ENCODE results near the gene NABP1.

Gene NABP1

DNA sequence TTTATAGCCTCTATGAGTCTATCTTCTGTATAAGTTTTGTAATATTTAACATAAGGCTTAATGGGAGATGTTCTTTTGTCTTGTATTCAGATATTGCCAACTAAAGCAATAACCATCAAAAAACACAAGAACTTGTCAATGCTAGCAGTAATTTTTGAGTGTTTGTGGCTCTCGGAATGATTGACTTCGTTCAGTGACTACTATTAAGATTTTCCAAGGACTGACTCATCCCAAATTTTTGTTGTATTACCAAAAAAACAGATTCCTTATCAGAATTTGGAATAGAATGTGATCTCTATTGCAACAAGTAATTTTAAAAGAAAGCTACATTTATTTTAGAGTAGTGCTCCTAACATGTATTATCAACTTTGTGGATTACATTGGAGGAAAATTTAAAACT, 8.1 kb downstream of the NABP1 start:
- DNase-seq: no peak

DNA sequence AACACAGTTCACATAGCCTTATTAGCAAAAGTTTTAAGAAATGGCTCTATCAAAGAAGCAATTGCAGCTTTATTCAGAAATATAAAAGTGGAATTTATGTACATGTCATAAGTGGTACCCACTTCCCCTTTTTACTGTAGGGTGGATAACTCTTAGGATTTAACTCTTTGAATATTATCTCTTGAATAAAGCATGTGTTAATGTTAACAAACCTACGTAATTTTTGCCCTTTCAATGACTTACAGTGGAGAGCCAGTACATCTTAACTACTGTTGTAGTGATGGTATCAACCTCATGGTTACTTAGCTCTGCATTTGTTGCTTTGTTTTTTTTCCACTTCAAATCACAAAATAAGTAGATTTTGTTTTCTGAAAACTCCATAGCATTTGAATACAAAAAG, 8.8 kb downstream of the NABP1 start:
- no peak for DNase-seq

DNA sequence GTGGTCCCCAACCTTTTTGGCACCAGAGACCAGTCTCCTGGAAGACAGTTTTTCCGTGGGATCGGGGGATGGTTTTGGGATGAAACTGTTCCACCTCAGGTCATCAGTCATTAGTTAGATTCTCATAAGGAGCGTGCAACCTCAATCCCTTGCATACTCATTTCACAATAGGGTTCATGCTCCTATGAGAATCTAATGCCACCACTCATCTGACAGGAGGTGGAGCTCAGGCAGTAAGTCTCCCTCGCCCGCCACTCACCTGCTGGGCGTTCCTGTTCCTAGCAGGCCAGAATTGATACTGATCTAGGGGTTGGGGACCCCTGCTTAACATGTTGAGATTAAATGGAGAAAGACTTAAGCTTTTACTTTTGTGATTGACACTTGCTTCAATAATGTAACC, 9.9 kb downstream of the NABP1 start:
- no peak for DNase-seq

- no peak for DNase-seq
Observed at GRCh38 chr2:191688934-191689695, 11.2 kb downstream of the NABP1 start.

DNA sequence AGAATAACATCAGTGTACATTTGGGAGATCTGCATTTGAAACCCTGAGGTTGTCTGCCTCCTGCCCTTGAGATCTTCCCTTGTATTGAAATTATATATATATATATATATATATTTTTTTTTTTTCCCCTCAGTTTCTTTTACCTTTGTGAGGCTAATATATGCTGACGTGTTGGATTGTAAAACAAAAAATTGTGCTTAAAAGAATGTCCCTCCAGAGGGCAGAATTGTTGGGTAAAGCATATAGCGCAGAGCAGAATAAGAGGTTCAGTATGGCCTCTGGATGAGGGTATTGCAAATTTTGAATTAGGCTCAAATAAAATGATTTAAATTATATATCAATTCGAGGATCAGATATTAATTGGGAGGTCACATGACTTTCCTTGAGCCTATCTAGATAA, 12.4 kb downstream of the NABP1 start:
- DNase-seq: no peak

GRCh38 chr2:191691016-191691735, 13.2 kb downstream of the NABP1 start:
- DNase-seq: peak; percentile 50

GRCh38 chr2:191691898-191692297, 14.0 kb downstream of the NABP1 start:
- no peak for DNase-seq

- no peak for DNase-seq
Observed at GRCh38 chr2:191692502-191693115, 14.7 kb downstream of the NABP1 start.

- no peak for DNase-seq
Observed at GRCh38 chr2:191693166-191693565, 15.2 kb downstream of the NABP1 start.

GRCh38 chr2:191693778-191694177, 15.8 kb downstream of the NABP1 start:
- no peak for DNase-seq

DNA sequence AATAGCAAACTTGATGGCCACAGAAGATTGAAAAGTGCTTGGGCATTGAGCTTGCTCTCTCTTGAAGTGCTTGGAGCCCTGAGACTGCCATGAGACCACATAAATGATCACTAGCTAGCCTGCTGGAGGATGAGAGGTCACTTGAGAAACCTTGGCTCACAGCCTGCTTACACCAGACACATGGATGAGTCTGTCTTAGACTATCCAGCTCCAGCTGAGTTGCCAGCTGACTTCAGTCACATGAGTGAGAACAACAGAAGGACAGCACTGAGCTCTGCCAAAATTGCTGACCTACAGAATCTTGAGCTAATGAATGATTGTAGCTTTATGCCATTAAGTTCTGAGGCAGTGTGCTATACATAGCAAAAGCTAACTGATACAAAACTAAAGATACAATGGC, 18.1 kb downstream of the NABP1 start:
- DNase-seq: no peak

DNA sequence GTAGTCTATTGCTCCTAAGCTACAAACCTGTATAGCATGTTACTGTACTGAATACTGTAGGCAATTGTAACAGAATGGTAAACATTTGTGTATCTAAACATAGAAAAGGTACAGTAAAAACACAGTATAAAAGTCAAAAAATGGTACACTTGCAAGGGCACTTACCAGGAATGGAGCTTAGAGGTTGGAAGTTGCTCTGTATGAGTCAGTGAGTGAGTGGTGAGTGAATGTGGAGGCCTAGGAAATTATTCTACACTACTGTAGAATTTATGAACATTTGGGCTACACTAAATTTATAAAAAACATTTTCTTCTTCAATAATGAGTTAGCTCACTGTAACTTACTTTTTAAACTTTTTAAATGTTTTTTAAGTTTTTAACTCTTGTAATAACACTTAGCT, 19.0 kb downstream of the NABP1 start:
- DNase-seq: no peak

DNA sequence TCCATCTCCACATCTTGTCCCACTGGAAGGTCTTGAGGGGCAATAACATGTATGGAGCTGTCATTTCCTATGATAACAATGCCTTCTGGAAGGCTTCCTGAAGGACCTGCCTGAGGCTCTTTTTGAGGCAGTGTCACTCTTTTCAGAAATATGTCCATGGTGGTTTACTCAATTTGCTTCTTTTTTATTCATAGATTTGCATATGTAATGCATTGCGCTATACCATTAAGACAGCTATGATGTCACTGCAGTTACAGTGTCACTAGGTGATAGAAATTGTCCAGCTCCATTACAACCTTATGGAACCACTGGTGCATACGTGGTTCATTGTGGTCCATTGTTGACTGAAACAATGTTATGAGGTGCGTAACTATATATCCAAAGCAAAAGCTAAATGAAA, 19.9 kb downstream of the NABP1 start:
- no peak for DNase-seq

DNA sequence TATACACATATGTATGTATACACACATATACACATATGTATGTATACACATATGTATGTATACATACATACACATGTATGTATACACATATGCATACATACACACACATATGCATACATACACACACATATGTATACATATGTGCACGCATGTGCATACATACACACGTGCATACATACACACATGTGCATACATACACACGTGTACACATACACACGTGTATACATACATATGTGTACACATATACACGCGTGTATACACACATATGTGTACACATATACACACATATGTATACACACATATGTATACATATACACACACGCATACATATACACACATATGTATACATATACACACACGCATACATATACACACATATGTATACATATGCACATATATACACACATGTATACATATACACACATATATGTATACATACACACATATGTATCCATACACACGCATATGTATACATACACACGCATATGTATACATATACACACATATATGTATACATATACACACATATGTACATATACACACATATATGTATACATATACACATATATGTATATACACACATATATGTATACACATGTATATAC, 21.5 kb downstream of the NABP1 start:
- DNase-seq: no peak

- DNase-seq: no peak
Observed at GRCh38 chr2:191701029-191701428, 23.1 kb downstream of the NABP1 start.

- no peak for DNase-seq
Observed at GRCh38 chr2:191701696-191702095, 23.8 kb downstream of the NABP1 start.

- no peak for DNase-seq
Observed at GRCh38 chr2:191703079-191703725, 25.3 kb downstream of the NABP1 start.

DNA sequence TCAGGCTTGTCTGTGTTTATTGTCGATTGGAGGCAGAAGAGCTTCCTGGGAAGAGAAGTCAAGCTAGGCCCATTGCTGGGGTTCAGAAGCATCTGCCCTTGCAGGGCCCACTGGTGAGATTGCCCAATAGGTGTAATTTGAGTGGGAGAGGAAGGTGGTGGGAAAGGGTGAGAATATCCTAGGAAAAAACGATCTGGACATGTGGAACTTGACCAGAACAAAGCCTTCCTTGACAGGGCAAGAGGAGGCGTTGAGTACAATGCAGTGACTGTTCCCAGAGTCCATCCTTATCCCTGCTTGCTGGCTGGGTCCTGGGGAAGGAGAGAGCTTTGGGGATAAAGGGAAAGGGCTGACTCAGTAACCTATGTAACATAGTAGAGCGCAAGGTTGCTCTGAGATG, 27.1 kb downstream of the NABP1 start:
- no peak for DNase-seq

- DNase-seq: no peak
Observed at GRCh38 chr2:191705701-191706100, 27.8 kb downstream of the NABP1 start.

- no peak for DNase-seq
Observed at GRCh38 chr2:191706791-191707190, 28.9 kb downstream of the NABP1 start.

GRCh38 chr2:191707542-191707941, 29.6 kb downstream of the NABP1 start:
- DNase-seq: no peak

DNA sequence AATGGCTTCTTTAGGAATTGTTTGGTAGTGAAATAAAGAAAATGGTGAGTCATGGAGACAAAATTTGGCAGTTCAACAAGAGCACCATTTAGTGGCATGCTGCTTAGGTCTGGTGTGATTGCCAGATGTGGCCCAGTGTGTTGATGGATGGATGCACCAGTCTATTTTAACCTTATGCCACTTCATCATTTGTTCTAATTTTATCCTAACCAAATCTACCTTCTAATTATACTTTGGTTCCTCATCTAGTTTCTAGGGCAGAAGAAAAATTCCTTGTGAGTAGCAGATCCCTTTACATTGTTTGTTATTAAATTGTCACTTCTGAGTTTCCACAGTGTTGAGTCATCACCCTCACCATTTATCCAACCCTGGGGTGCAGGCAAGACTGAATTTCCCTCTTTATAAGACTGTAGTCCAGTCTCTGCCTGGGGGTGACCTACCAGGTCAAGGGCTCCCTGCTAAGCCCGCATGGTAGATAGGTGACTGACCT, 32.5 kb downstream of the NABP1 start:
- DNase-seq: no peak

DNA sequence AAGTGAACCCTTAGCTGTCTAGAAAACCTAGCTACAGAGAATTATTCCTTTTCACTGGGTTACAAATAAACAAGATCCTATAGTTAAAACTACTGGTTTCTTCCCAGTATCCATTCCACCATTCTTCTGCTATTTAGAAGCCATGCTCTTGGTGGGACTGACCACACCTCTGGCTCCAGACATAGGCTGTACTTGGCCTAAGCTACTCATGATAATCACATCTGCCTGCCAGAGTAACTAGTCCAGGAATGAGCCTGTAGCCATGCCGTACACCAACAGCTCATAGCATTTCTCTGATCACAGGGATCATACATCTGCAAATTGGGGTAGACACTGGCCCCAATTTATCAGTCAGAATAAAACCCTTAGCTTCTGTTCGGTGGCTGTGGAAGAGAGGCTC, 33.7 kb downstream of the NABP1 start:
- no peak for DNase-seq
